ENCODE measurements around the gene RAB11B.
"Not testable (repeated sequence)": the region's sequence is repeated elsewhere in the genome, so short reads cannot be mapped to it uniquely, and the experiment has no call there.

The RAB11B gene

GRCh38 chr19:8367327-8368001 lies 22.7 kb upstream of the RAB11B start:
- Mint-ChIP-seq H3K27ac (peak overlapping the region; percentile 99 to 100 (median 99)), H3K4me1 (peaks cover 41% of the 10 kb centered on the region), H3K36me3 (ENCODE audit: low read depth) (peaks cover 22% of the 10 kb centered on the region), H3K27me3 (ENCODE audit: low read depth) (no peaks in the 10 kb centered on the region), H3K9me3 (no peaks in the 10 kb centered on the region), H3K4me3 (peak overlapping the region; percentile 75 to 91 (median 84))
- TF ChIP-seq CTCF (IDR thresholded peaks at IDR 0.05; ENCODE audit: unreplicated experiment in 3 of 3): no peak

- Mint-ChIP-seq H3K27me3 (ENCODE audit: low read depth) (no peaks in the 10 kb centered on the region), H3K36me3 (ENCODE audit: low read depth) (peaks cover 38% of the 10 kb centered on the region), H3K4me1 (peaks cover 31% of the 10 kb centered on the region), H3K4me3 (no peak overlapping the region), H3K9me3 (no peaks in the 10 kb centered on the region), H3K27ac (peak overlapping the region; percentile 37 to 84 (median 80))
- TF ChIP-seq CTCF (IDR thresholded peaks at IDR 0.05; ENCODE audit: unreplicated experiment in 3 of 3): no peak
These were observed 19.8 kb upstream of the RAB11B start for GRCh38 chr19:8370176-8371010.

GRCh38 chr19:8371011-8371804 lies 19.0 kb upstream of the RAB11B start:
- Mint-ChIP-seq H3K36me3 (ENCODE audit: low read depth) (peaks cover 35% of the 10 kb centered on the region), H3K4me1 (peaks cover 26% of the 10 kb centered on the region), H3K9me3 (no peaks in the 10 kb centered on the region), H3K27me3 (ENCODE audit: low read depth) (no peaks in the 10 kb centered on the region), H3K27ac (peak overlapping the region; percentile 78 to 90 (median 84)), H3K4me3 (peak overlapping the region in 1 of 3 experiments; percentile 58)
- TF ChIP-seq CTCF (IDR thresholded peaks at IDR 0.05; ENCODE audit: unreplicated experiment in 3 of 3): no peak

GRCh38 chr19:8373867-8374813 lies 16.0 kb upstream of the RAB11B start:
- Mint-ChIP-seq H3K36me3 (ENCODE audit: low read depth) (peaks cover 35% of the 10 kb centered on the region), H3K9me3 (no peaks in the 10 kb centered on the region), H3K4me3 (no peak overlapping the region), H3K27me3 (ENCODE audit: low read depth) (no peaks in the 10 kb centered on the region), H3K4me1 (peaks cover 5% of the 10 kb centered on the region), H3K27ac (peak overlapping the region in 1 of 3 experiments; percentile 24)
- no peak for TF ChIP-seq CTCF (IDR thresholded peaks at IDR 0.05; ENCODE audit: unreplicated experiment in 3 of 3)

- H3K36me3 Mint-ChIP-seq (ENCODE audit: low read depth): peaks cover 43% of the 10 kb centered on the region
- H3K27me3 Mint-ChIP-seq (ENCODE audit: low read depth); H3K9me3 Mint-ChIP-seq; H3K4me1 Mint-ChIP-seq; H3K4me3 Mint-ChIP-seq; H3K27ac Mint-ChIP-seq: not testable (repeated sequence)
These were observed 14.4 kb upstream of the RAB11B start for GRCh38 chr19:8375766-8376165.

- not testable (repeated sequence) for H3K9me3 Mint-ChIP-seq; H3K27me3 Mint-ChIP-seq (ENCODE audit: low read depth); H3K4me1 Mint-ChIP-seq; H3K4me3 Mint-ChIP-seq
- H3K36me3 Mint-ChIP-seq (ENCODE audit: low read depth): peaks cover 37% of the 10 kb centered on the region
- peak overlapping the region; percentile 58 to 71 (median 59) for H3K27ac Mint-ChIP-seq
These were observed 13.7 kb upstream of the RAB11B start for GRCh38 chr19:8376373-8376974.
